Keratinocyte (primary cell): Measurements from ENCODE around the gene MDH1. TPM values are rescaled to one million over a fixed set of nuclear protein-coding genes. Genes with fewer than 3 reads are reported as not detected.
"Not testable (repeated sequence)": the region's sequence is repeated elsewhere in the genome, so short reads cannot be mapped to it uniquely, and the experiment has no call there.

ENCODE experiments used
- DNase-seq: peaks from one replicate; pipeline ENCODE4 v3.0.0-alpha.2; 2011; ENCODE audit warnings: low read depth, missing footprints, low spot score
- FAIRE-seq: peaks from 2 replicates; lab custom pipeline; 2011; peaks lifted over from hg19 to GRCh38; lab: Jason Lieb, UNC
- H2AFZ ChIP-seq: 2 replicates; pipeline ENCODE4 v1.6.0; 2012; ENCODE audit warnings: low read length, control low read depth, inconsistent platforms; ENCODE audit not compliant: control insufficient read depth
- H3K27ac ChIP-seq: 2 replicates; pipeline ENCODE4 v1.5.1; 2011; ENCODE audit warnings: low read length; ENCODE audit not compliant: control insufficient read depth, insufficient read depth
- H3K27me3 ChIP-seq: 3 replicates; pipeline ENCODE4 v1.6.0; 2011; ENCODE audit warnings: low read length; ENCODE audit not compliant: control insufficient read depth, insufficient read depth; ENCODE audit errors: extremely low read depth
- H3K36me3 ChIP-seq, 2 experiments: 2 replicates in 1 of 2; 3 replicates in 1 of 2; pipeline ENCODE4 v1.5.1; 2011; ENCODE audit warnings: low read length in 2 of 2, mild to moderate bottlenecking in 1 of 2; ENCODE audit not compliant: control insufficient read depth in 2 of 2, insufficient read depth in 2 of 2; ENCODE audit errors: extremely low read depth in 1 of 2
- H3K4me1 ChIP-seq: 3 replicates; pipeline ENCODE4 v1.5.1; 2011; ENCODE audit warnings: low read length; ENCODE audit not compliant: control insufficient read depth, insufficient read depth; ENCODE audit errors: extremely low read depth
- H3K4me2 ChIP-seq: 3 replicates; pipeline ENCODE4 v1.6.0; 2011; ENCODE audit warnings: low read depth, low read length; ENCODE audit not compliant: control insufficient read depth, insufficient read depth; ENCODE audit errors: extremely low read depth
- H3K4me3 ChIP-seq, 3 experiments: fragments of 200-600 bp in 1 of 3; sonication (generic) in 1 of 3; 2 replicates in 2 of 3; 3 replicates in 1 of 3; pipeline ENCODE4 v1.5.1; 2011 to 2016; ENCODE audit warnings: low read length in 3 of 3, mild to moderate bottlenecking in 3 of 3, control low read depth in 2 of 3, inconsistent platforms in 1 of 3, low read depth in 1 of 3, mixed read lengths in 1 of 3, mixed run types in 1 of 3, moderate library complexity in 1 of 3; ENCODE audit not compliant: control insufficient read depth in 2 of 3, insufficient read depth in 2 of 3; ENCODE audit errors: extremely low read depth in 1 of 3
- H3K79me2 ChIP-seq: 2 replicates; pipeline ENCODE4 v1.6.0; 2012; ENCODE audit warnings: low read length; ENCODE audit not compliant: control insufficient read depth, insufficient read depth
- H3K9ac ChIP-seq: 3 replicates; pipeline ENCODE4 v1.6.0; 2011; ENCODE audit warnings: low read length; ENCODE audit not compliant: control insufficient read depth, insufficient read depth; ENCODE audit errors: extremely low read depth
- H3K9me1 ChIP-seq: 3 replicates; pipeline ENCODE4 v1.6.0; 2011; ENCODE audit warnings: low read length; ENCODE audit not compliant: control insufficient read depth, insufficient read depth; ENCODE audit errors: extremely low read depth
- H3K9me3 ChIP-seq: 2 replicates; pipeline ENCODE4 v1.5.1; 2012; ENCODE audit warnings: low read depth, low read length; ENCODE audit not compliant: control insufficient read depth
- H4K20me1 ChIP-seq: 3 replicates; pipeline ENCODE4 v1.6.0; 2011; ENCODE audit warnings: low read length; ENCODE audit not compliant: control insufficient read depth, insufficient read depth; ENCODE audit errors: extremely low read depth
- CTCF ChIP-seq, 3 experiments: IDR thresholded peaks in 1 of 3; conservative IDR thresholded peaks in 1 of 3; optimal IDR thresholded peaks in 1 of 3; 2 replicates in 2 of 3; 3 replicates in 1 of 3; pipeline versions ENCODE3 to v1.5.1; 2011; ENCODE audit warnings: low read length in 3 of 3, mild to moderate bottlenecking in 3 of 3, moderate library complexity in 2 of 3, control low read depth in 1 of 3, inconsistent platforms in 1 of 3; ENCODE audit not compliant: insufficient read depth in 2 of 3; ENCODE audit errors: extremely low read depth in 1 of 3
- EZH2 ChIP-seq: IDR thresholded peaks from one replicate; pipeline ENCODE4 v1.6.1; 2012; ENCODE audit warnings: inconsistent platforms, mild to moderate bottlenecking, low read length, moderate library complexity
- dilution Hi-C: fragments of 300-500 bp; cut with MboI; formaldehyde crosslinking; loops from one replicate; pipeline ENCODE4 v1.7.0; 2020; ENCODE audit warnings: low sequenced_read_pairs; ENCODE audit not compliant: extremely low pct_ligation_motif_present
- polyA plus RNA-seq, 5 experiments: library from polyadenylated mRNA; depleted of rRNA in 3 of 5; stranded (reverse) in 3 of 5; stranded (forward) in 1 of 5; unstranded in 1 of 5; fragments of >200 nt; gene quantifications; 1 replicate in 1 of 5; 2 replicates in 3 of 5; 3 replicates in 1 of 5; pipeline versions ENCODE4 v1.2.1 to v1.2.3, GENCODE V29; 2011 to 2012; ENCODE audit warnings: missing spikeins in 2 of 5, low read depth in 1 of 5, low replicate concordance in 1 of 5

MDH1 gene
- polyA plus RNA-seq, 1 donor (not counting 4 experiments of a cell fraction or from before 2014, with no cell fraction given), result 320 TPM

GRCh38 chr2:63604666-63605065 is 15.9 kb downstream of the MDH1 start:
- no peak overlapping the region for H3K27ac ChIP-seq
- H4K20me1 ChIP-seq, result no peaks in the 10 kb centered on the region
- H3K4me1 ChIP-seq, result no peaks in the 10 kb centered on the region
- no peaks in the 10 kb centered on the region for H3K9me1 ChIP-seq
- dilution Hi-C loops, result no loop called here
- TF ChIP-seq CTCF (optimal IDR thresholded peaks at IDR 0.05 in 1 of 3, IDR thresholded peaks at IDR 0.05 in 1 of 3, conservative IDR thresholded peaks at IDR 0.05 in 1 of 3; ENCODE audit: extremely low read depth in 1 of 3, insufficient read depth in 2 of 3, low read length in 3 of 3) (no peak), EZH2 (no peak)
- H3K36me3 ChIP-seq, result peaks cover 19% of the 10 kb centered on the region in 2 experiments
- DNase-seq (no peak), FAIRE-seq (no peak)
- no peaks in the 10 kb centered on the region for H3K27me3 ChIP-seq
- no peak overlapping the region for H2AFZ ChIP-seq
- H3K79me2 ChIP-seq, result no peaks in the 10 kb centered on the region
- no peak overlapping the region for H3K4me3 ChIP-seq
- H3K9ac ChIP-seq, result no peak overlapping the region
- H3K4me2 ChIP-seq, result no peak overlapping the region
- H3K9me3 ChIP-seq, result no peaks in the 10 kb centered on the region

GRCh38 chr2:63608865-63609264 is 20.1 kb downstream of the MDH1 start:
- H3K9ac ChIP-seq, H3K4me1 ChIP-seq, H3K27me3 ChIP-seq, H3K4me3 ChIP-seq, H2AFZ ChIP-seq, H3K79me2 ChIP-seq, DNase-seq, H3K4me2 ChIP-seq, H3K9me3 ChIP-seq, FAIRE-seq, dilution Hi-C loops, H4K20me1 ChIP-seq, H3K27ac ChIP-seq, H3K9me1 ChIP-seq: not testable (repeated sequence)
- peaks cover 8 to 14% of the 10 kb centered on the region in 2 experiments for H3K36me3 ChIP-seq

- Histone ChIP-seq H3K9me3 (no peaks in the 10 kb centered on the region), H3K4me3 (no peak overlapping the region), H3K36me3 (peaks cover 3 to 6% of the 10 kb centered on the region in 2 experiments), H3K9me1 (no peaks in the 10 kb centered on the region), H3K4me2 (no peak overlapping the region), H3K27ac (no peak overlapping the region), H3K79me2 (no peaks in the 10 kb centered on the region), H2AFZ (no peak overlapping the region), H3K4me1 (peaks cover 23% of the 10 kb centered on the region), H3K27me3 (no peaks in the 10 kb centered on the region), H3K9ac (no peak overlapping the region), H4K20me1 (no peaks in the 10 kb centered on the region)
- DNase-seq (no peak), FAIRE-seq (no peak)
- no peak for TF ChIP-seq CTCF (optimal IDR thresholded peaks at IDR 0.05 in 1 of 3, IDR thresholded peaks at IDR 0.05 in 1 of 3, conservative IDR thresholded peaks at IDR 0.05 in 1 of 3; ENCODE audit: extremely low read depth in 1 of 3, insufficient read depth in 2 of 3, low read length in 3 of 3)
- no peak for TF ChIP-seq EZH2
- dilution Hi-C loops, result no loop called here
These were observed 21.8 kb downstream of the MDH1 start for GRCh38 chr2:63610525-63610924.
